ENCODE results near the gene ROBO1.

ROBO1 gene

GRCh38 chr3:78706906-78707523, 1060.8 kb downstream of the ROBO1 start:
- Histone ChIP-seq H3K27me3 (no peaks in the 10 kb centered on the region), H3K4me1 (ENCODE audit: control insufficient read depth in 1 of 2, insufficient read depth in 1 of 2, low read depth in 1 of 2, low read length in 1 of 2) (no peaks in the 10 kb centered on the region), H3K9me3 (no peaks in the 10 kb centered on the region), H3K27ac (no peak overlapping the region), H3K36me3 (no peaks in the 10 kb centered on the region), H3K4me3 (ENCODE audit: low read depth in 1 of 2, low read length in 1 of 2) (no peak overlapping the region)
- no peak for TF ChIP-seq CTCF (IDR thresholded peaks at IDR 0.05)

- H3K36me3 ChIP-seq: no peaks in the 10 kb centered on the region
- no peaks in the 10 kb centered on the region for H3K27me3 ChIP-seq
- H3K27ac ChIP-seq: no peak overlapping the region
- TF ChIP-seq CTCF (IDR thresholded peaks at IDR 0.05): no peak
- no peaks in the 10 kb centered on the region for H3K4me1 ChIP-seq (ENCODE audit: control insufficient read depth in 1 of 2, insufficient read depth in 1 of 2, low read depth in 1 of 2, low read length in 1 of 2)
- H3K9me3 ChIP-seq: no peaks in the 10 kb centered on the region
- no peak overlapping the region for H3K4me3 ChIP-seq (ENCODE audit: low read depth in 1 of 2, low read length in 1 of 2)
Observed at GRCh38 chr3:78703944-78704343, 1063.9 kb downstream of the ROBO1 start.

- H3K27me3 ChIP-seq: no peaks in the 10 kb centered on the region
- no peak overlapping the region for H3K27ac ChIP-seq
- no peak overlapping the region for H3K4me3 ChIP-seq (ENCODE audit: low read depth in 1 of 2, low read length in 1 of 2)
- H3K9me3 ChIP-seq: no peaks in the 10 kb centered on the region
- no peaks in the 10 kb centered on the region for H3K4me1 ChIP-seq (ENCODE audit: control insufficient read depth in 1 of 2, insufficient read depth in 1 of 2, low read depth in 1 of 2, low read length in 1 of 2)
- no peaks in the 10 kb centered on the region for H3K36me3 ChIP-seq
- no peak for TF ChIP-seq CTCF (IDR thresholded peaks at IDR 0.05)
Observed at GRCh38 chr3:78701537-78701936, 1066.3 kb downstream of the ROBO1 start.

GRCh38 chr3:78698431-78698830, 1069.4 kb downstream of the ROBO1 start:
- no peak overlapping the region for H3K27ac ChIP-seq
- no peaks in the 10 kb centered on the region for H3K27me3 ChIP-seq
- H3K36me3 ChIP-seq: no peaks in the 10 kb centered on the region
- no peaks in the 10 kb centered on the region for H3K9me3 ChIP-seq
- no peak for TF ChIP-seq CTCF (IDR thresholded peaks at IDR 0.05)
- H3K4me1 ChIP-seq (ENCODE audit: control insufficient read depth in 1 of 2, insufficient read depth in 1 of 2, low read depth in 1 of 2, low read length in 1 of 2): no peaks in the 10 kb centered on the region
- H3K4me3 ChIP-seq (ENCODE audit: low read depth in 1 of 2, low read length in 1 of 2): no peak overlapping the region

- Histone ChIP-seq H3K4me1 (ENCODE audit: control insufficient read depth in 1 of 2, insufficient read depth in 1 of 2, low read depth in 1 of 2, low read length in 1 of 2) (no peaks in the 10 kb centered on the region), H3K27ac (no peak overlapping the region), H3K36me3 (no peaks in the 10 kb centered on the region), H3K9me3 (no peaks in the 10 kb centered on the region), H3K27me3 (no peaks in the 10 kb centered on the region), H3K4me3 (ENCODE audit: low read depth in 1 of 2, low read length in 1 of 2) (no peak overlapping the region)
- TF ChIP-seq CTCF (IDR thresholded peaks at IDR 0.05): no peak
Observed at GRCh38 chr3:78697426-78697825, 1070.4 kb downstream of the ROBO1 start.

GRCh38 chr3:78690766-78691165, 1077.0 kb downstream of the ROBO1 start:
- TF ChIP-seq CTCF (IDR thresholded peaks at IDR 0.05): no peak
- H3K27me3 ChIP-seq: no peaks in the 10 kb centered on the region
- no peak overlapping the region for H3K4me3 ChIP-seq (ENCODE audit: low read depth in 1 of 2, low read length in 1 of 2)
- no peaks in the 10 kb centered on the region for H3K4me1 ChIP-seq (ENCODE audit: control insufficient read depth in 1 of 2, insufficient read depth in 1 of 2, low read depth in 1 of 2, low read length in 1 of 2)
- H3K27ac ChIP-seq: no peak overlapping the region
- no peaks in the 10 kb centered on the region for H3K36me3 ChIP-seq
- H3K9me3 ChIP-seq: no peaks in the 10 kb centered on the region
